ENCODE measurements around the gene GNAQ.
A peak's percentile ranks its signal among the peaks of the same experiment; 100 is the strongest.
"Not testable (repeated sequence)": the region's sequence is repeated elsewhere in the genome, so short reads cannot be mapped to it uniquely, and the experiment has no call there.

The GNAQ gene

DNA sequence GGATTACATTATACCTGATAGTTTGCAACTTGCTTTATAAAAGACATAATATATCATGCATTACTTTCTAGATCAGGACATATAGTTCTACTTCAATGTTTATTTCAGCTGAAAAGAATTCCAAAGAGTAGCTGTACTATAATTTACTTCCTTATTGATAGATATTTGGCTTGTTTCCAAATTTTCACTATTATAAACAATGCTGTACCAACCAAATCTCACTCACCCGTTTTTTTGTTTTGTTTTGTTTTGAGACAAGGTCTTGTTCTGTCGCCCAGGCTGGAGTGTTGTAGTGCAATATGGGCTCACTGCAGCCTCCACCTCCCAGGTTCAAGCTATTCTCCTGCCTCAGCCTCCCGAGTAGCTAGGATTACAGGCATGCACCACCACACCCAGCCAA lies 132.7 kb downstream of the GNAQ start:
- no peak for DNase-seq

DNA sequence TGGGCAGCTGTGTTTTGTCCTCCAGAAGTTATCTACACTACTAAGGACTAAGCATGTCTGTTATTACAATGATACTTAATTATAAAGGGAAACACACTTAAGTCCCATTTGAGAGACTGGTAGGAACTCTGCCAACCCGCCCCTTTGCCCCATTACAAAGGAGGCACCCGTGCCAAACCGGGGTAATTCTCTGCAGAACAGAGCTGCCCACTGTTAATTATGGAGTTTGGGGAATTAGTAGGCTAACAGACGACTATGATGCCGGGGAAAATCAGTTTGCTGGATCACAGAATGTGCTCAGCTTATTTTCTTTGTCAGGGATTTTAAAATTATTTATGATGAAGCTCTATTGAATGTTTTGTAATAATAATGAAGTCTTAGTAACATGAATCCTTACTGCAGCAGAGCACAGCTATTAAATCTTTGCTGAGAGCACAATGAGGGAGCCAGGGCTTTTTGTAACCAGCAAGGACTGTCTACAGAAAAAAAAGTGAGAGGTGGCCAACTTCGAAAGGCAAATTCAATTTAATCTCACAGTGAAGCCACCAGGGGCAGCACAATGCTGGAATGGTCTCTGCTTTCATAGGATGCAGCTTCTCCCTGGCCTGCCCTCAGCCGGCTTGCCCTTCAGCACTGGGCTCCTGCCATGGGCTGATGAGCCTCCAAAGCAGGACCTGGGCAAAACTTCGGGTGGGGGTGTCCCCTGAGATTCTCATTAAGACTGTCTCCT lies 134.5 kb downstream of the GNAQ start:
- no peak for DNase-seq

DNA sequence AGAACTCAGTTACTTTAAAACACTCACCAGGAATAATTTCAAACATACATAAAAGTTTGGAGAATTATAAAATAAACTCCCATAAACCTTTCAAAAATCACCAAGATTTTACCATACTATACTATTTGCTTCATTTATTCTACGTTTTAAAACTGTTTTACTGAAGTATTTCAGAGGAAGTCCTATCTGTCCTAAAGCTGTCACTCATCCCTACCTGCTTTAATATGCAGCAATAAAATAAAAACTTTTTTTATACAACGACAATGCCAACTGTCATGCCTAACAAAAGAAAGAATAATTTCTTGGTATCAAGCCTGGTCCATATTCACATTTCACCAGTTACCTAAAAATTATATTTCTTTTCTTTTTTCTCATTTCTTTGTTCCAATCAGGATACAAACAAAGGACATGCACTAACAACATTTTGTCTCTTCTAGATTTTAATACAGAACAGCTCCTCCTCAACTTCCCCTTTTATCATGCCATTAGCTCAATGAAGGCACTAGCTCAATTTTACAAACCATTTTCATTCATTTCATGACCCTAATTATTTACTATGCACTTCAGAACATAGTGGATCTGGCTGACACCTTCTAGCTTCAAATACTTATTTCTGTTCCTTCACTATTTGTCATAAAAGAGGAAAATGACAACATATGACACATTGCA lies 135.2 kb downstream of the GNAQ start:
- DNase-seq, result no peak

GRCh38 chr9:77893706-77894105 lies 137.9 kb downstream of the GNAQ start:
- DNase-seq, result no peak

DNA sequence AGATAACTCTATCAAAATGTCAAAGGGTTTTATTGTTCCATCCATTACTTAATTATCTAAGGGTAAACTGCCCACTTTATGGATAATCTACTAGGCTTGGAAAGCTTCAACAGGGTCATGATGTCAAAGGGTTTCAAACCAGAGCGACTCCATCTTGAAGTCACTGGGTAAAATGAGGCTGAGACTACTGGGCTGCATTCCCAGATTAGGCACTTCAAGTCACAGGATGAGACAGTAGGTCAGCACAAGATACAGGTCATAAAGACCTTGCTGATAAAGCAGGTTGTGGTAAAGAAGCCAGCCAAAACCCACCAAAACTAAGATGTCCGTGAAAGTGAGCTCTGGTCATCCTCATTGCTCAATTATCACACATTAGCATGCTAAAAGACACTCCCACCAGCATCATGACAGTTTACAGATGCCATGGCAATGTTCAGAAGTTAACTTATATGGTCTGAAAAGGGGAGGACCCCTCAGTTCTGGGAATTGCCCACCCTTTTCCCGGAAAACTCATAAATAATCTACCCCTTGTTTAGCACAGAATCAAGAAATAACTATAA lies 138.6 kb downstream of the GNAQ start:
- DNase-seq, result no peak

DNA sequence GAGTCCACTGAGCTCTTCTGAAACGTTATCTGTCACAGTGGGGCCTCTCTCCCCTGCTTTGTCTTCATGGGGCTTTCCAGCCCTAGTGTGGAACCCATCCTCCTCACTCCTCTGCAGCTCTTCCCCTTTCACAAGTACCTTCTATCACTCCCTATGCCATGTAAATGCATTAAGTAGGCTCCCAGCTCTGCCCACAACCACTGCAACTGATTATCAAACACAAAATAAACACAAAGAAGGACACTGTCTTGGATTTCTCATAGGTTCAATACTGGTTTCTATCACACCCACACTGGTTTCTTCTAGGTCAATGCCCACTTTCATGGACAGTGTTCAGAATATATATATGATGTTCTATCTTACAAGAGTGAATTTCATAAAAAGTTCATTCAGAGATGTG lies 139.4 kb downstream of the GNAQ start:
- no peak for DNase-seq

DNA sequence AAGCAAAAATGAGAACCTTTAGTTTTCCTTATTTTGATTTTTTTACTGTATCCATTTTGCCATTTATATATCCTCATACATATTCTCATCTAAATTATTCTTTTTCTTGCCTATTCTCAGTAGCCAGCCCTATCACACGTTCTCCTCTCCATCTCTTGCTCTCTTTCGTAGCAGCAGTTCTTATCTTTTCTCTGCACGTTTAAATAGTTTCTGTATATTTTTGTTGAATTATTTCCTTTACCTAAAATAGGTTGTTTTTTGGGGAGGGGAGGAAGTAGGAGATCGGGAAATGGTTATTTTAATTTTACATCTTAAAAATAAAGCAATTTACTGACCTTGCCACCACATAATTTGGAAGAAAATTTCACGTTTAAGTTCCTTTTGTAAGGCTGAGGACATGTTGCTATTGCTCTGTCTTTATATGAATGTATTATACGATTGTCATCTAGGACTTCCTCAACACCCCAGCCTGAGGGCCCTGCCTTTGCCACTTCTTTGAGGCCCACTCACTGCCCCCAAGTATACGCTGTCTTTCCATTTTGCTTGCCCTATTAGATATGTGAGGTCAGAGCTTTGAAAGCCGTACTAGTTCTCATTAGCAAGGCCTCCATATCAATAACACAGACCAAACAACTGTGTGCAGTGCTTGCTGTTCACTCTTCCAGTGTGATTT lies 140.3 kb downstream of the GNAQ start:
- no peak for DNase-seq

DNA sequence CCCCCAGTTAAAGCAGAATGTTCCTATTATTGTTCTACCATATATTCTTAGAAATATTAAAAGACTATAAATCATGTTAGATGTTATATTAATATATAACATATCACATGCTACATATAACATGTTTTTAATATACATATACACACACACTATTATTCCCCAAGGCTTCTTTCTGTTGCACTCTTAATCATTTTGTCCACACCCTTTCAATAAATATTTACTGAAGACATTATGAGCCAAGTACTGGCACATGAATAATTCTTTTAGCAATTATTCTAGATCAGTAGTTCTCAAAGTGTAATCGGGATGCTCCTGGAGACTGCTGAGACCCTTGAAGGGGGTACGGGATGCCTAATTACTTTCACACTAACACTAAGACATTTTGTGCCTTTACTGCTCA lies 143.9 kb downstream of the GNAQ start:
- no peak for DNase-seq

GRCh38 chr9:77885104-77885672 lies 146.4 kb downstream of the GNAQ start:
- DNase-seq, result no peak

GRCh38 chr9:77883846-77884771 lies 147.5 kb downstream of the GNAQ start:
- DNase-seq, result peak; percentile 15

DNA sequence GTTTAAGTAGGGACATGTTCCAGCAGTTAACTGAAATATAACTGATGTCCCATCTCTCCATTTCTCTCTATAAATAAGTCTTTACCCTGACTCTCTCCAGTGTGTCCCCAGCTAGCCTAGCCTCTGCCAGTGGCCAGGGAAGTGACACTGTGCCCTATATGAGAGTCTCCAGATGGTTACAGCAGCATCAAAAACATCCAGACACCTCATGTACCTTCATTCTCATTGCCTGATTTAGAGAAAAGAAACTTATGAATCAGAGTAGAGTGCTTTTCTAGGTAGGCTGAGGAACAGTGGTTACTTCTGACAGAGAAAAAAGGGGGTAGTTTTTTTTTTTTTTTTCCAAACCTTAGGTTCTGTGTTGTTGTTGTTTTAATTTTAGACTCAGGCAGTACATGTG lies 148.5 kb downstream of the GNAQ start:
- DNase-seq, result no peak

GRCh38 chr9:77882294-77882693 lies 149.3 kb downstream of the GNAQ start:
- no peak for DNase-seq

GRCh38 chr9:77881634-77882033 lies 150.0 kb downstream of the GNAQ start:
- not testable (repeated sequence) for DNase-seq

GRCh38 chr9:77881111-77881510 lies 150.5 kb downstream of the GNAQ start:
- no peak for DNase-seq

GRCh38 chr9:77879437-77879943 lies 152.1 kb downstream of the GNAQ start:
- DNase-seq, result no peak

DNA sequence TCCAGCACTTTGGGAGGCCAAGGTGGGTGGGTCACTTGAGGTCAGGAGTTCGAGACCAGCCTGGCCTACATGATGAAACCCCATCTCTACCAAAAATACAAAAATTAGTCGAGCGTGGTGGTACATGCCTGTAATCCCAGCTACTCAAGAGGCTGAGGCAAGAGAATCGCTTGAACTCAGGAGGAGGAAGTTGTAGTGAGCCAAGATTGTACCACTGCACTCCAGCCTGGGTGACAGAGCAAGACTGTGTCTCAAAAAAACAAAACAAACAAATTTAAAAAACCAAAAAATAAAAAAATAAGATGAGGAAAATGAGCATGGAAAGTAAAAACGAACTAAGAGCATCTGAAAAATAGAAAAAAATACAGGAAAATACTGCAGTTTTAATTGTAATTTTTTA lies 152.8 kb downstream of the GNAQ start:
- DNase-seq, result not testable (repeated sequence)

- no peak for DNase-seq
These were observed 153.6 kb downstream of the GNAQ start for GRCh38 chr9:77877976-77878375.

DNA sequence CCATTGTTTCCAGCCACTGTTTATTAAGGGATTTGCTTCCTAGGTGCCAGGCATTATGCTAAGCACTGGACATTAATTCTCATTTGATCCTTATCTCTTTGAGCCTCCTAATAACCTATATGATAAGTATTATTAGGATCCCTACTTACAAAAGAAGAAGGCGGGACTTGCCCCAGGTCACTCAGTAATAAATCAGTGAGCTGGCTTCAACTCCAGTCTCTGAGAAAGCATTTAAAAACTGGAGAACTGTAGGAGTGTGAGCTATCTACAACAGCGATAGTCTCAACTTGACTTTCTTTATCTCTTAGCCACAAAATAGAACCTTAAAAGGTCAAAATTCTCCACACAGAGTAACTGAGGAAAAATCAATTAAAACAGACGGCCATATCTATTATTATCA lies 155.0 kb downstream of the GNAQ start:
- no peak for DNase-seq

GRCh38 chr9:77876091-77876490 lies 155.5 kb downstream of the GNAQ start:
- DNase-seq, result no peak

DNA sequence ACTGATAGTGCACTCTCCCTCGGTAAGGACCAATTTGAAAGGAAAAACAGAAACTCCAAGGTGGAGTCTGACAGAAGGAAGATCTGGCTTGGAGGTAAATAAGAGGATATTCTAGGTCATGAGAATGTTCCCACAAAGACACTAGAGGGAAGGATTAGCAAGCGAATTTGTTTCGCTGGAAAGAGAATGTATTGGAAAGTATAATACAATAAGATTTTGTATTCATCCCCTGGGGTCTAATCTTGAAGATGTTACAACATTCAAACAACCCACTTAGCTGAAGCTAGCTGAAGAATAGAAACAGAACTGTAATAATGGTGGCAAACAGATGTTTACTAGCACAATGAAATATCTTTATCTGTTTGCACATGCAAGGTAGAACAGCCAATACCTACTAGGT lies 158.7 kb downstream of the GNAQ start:
- DNase-seq, result no peak

- no peak for DNase-seq
These were observed 159.4 kb downstream of the GNAQ start for GRCh38 chr9:77872177-77872576.

DNA sequence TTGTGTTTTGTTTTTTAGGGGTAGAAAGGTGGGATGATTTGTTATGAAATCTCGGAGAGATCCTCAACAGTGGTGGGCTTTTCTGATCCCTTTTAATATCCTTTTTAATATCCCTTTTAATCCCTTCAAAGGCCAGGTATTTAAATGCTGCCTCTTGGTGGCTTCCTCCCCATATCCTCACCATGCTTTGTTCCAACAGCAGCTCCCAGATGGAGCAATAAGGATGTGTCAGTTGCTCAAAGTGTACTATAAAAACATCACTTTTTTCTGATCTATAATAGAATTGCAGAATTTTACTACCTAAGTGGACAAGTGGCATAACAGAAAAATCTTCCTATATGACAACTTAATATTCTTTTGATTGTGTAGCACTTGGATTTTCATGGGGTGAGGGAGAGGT lies 160.1 kb downstream of the GNAQ start:
- DNase-seq, result no peak
